AG09319 (cell line): ENCODE data around the gene SLMAP.

ENCODE experiments used
- DNase-seq: peaks from one replicate; pipeline ENCODE4 v3.0.0-alpha.2; 2010; ENCODE audit warnings: low read depth; ENCODE audit errors: extremely low read depth
- TF ChIP-seq, protein P1 (sequence below): IDR thresholded peaks from 2 replicates; pipeline ENCODE4 v1.5.1; 2011; ENCODE audit warnings: low read depth, mild to moderate bottlenecking, inconsistent platforms, low read length, moderate library complexity

SLMAP gene

DNA sequence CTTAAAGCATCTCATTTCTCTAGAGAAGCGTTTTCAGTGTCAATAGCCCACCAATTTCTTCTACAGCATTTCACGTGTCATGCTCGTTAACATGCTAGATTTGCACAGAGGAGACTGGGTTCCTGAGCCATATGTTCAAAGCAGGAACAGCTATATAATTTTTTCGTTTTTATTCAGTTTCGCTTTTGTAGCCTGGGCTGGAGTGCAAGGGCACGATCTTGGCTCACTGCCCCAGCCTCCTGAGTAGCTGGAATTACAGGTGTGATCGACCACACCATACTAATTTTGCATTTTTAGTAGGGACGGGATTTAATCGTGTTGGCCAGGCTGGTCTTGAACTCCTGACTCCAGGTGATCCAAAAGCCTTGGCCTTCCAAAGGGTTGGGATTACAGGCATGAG, 6.6 kb upstream of the SLMAP start:
- TF ChIP-seq, protein P1, sequence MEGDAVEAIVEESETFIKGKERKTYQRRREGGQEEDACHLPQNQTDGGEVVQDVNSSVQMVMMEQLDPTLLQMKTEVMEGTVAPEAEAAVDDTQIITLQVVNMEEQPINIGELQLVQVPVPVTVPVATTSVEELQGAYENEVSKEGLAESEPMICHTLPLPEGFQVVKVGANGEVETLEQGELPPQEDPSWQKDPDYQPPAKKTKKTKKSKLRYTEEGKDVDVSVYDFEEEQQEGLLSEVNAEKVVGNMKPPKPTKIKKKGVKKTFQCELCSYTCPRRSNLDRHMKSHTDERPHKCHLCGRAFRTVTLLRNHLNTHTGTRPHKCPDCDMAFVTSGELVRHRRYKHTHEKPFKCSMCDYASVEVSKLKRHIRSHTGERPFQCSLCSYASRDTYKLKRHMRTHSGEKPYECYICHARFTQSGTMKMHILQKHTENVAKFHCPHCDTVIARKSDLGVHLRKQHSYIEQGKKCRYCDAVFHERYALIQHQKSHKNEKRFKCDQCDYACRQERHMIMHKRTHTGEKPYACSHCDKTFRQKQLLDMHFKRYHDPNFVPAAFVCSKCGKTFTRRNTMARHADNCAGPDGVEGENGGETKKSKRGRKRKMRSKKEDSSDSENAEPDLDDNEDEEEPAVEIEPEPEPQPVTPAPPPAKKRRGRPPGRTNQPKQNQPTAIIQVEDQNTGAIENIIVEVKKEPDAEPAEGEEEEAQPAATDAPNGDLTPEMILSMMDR, result no peak
- no peak for DNase-seq

DNA sequence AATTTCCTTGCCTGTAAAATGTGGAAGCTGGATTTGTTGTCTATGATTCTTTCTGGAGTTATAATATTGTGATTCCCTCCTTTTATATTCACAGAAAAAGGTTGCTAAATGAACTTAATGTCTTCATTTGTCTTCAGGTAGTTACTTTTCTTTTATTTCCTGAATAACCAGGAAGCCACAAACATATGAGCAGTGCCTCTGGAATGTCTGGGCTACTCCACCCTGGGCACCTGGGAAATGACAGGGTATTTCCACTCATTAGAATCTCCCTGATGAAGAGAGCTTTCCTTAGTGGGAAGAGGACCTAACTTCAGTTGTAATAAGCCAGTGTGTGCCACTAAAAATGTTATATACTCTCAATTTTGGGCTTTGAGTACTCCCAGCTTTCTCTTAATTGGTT, 3.8 kb upstream of the SLMAP start:
- TF ChIP-seq, protein P1, result no peak
- DNase-seq, result no peak

DNA sequence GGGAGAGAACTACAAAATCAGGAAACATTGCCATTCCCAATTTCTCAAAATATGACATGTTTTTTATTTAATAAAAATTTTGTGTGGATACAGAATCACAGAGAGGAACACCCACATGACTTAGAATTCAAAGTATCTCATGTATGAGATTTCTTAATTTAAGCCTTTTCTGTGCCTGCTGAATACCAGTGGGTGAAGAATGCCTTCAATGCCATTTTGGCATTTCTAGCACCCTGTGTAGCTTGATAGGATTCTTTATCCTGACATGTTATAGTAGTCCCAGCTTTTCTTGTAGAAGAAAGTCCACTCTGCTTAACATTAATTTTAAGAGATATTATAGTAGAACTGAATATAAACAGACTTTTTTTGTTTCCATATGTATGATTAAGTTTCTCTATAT, 3.1 kb upstream of the SLMAP start:
- no peak for DNase-seq
- TF ChIP-seq, protein P1, result no peak

DNA sequence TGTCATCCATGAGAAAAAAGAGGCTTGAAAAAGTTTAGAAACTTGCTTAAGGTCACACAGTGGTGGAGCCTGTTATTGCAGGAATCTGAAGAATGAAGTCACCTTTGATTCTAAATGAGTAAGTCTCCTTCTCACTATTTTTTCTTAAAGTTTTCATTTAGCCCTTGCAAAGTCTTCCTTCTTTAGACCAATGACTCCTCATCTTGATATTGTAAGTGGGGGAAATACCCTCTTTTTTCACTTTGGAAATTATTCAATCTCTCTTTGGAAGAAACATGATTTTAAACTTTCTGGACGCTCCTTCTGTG, 787 bp upstream of the SLMAP start:
- no peak for DNase-seq
- TF ChIP-seq, protein P1, result no peak

DNA sequence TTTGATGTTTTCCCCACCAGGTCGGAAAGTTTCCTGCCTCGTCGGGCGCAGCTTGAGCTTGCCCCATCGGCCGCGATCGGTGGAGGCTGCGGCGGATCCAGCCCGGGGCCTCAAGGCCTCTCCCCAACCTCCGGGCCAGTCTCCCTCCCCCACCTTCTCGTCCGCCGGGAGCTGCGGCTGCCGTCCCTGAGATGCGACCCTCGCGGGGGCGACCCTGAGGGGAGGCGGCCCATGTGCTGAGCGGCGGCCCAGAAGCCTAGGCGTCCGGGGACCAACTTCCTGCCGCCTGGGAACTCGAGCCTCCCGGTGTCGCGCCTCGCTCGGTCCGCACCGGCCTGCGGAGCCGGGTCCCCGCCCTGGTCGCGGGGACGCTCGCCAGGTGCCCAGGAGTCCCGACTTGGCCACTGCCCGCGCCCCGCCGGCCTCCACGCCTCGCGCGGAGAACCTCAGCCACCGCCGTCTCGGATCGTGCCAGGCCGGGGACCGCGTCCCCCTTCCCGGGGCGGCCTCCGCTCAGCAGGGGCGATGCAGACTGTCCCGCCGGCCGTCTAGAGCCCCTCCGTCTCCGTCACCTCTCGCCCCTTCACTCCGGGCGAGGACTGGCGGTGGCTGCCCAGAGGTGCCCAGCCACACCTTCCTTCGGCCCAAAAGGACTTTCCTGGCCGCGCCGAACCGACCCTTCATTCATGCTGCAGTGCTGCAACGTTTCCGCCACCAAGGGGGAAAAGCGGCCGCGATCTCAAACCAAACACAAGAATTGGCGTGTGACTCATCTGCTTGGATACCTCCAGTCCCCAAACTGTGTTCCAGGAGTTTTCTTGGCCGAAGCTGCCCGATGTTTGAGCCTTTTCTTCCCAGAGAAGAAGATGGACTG, 656 bp downstream of the SLMAP start:
- no peak for DNase-seq

DNA sequence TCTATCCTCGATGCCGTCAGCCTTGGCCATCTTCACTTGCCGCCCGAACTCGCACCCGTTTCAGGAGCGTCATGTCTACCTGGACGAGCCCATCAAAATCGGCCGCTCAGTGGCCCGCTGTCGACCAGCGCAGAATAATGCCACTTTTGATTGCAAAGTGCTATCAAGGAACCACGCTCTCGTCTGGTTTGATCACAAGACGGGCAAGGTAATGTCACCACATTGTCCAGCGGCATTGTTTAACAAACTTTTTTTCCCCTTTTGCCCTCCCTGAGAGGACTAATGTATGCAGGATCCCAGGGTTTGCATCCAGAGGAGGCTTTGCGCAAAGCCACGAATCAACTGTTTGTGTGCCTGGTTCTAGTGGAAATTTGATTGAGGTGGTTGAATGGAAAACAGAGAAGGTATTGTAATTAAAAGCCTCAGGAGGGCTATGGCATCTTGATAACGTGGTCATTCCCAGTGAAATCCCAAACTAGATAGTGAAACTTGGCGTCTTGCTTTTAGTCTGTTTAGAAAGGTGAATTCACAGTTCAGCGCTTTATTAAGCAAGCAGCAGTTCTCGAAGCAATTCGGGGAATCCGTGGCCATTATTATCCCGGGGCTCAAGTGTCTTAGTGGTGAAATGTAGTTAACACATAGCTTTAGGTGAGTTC, 1.7 kb downstream of the SLMAP start:
- no peak for DNase-seq
- TF ChIP-seq, protein P1, result no peak

More for the DNA sequence above, 656 bp downstream of the SLMAP start:
- TF ChIP-seq, protein P1, result no peak

DNA sequence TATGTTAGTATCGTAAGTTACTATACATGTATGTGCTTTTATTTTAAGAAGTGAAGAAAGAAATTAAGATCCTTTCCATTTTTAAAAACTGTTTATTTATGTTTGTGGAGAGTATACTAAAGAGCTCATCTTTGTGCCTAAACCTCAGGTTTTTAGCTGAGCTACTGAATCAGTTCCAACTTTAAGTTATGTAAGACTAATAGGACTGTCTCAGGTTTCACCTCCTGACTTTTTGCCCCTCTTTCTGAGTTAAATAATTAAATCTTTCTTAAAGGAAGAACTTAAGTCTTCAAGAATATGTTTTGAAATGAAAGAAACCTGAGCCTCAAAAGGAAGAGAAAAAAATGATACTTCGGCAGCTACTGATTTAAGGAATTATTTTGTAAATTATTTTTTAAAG, 2.6 kb downstream of the SLMAP start:
- TF ChIP-seq, protein P1, result no peak
- no peak for DNase-seq
